ENCODE measurements around the gene SDC4. TPM values are rescaled to one million over a fixed set of nuclear protein-coding genes. Genes with fewer than 3 reads are reported as not detected.
"Not testable (repeated sequence)": the region's sequence is repeated elsewhere in the genome, so short reads cannot be mapped to it uniquely, and the experiment has no call there.

Gene SDC4
- polyA plus RNA-seq, 4 donors: 152 to 172 (median 165) TPM

GRCh38 chr20:45365444-45365970 is 17.3 kb upstream of the SDC4 start:
- no peak for DNase-seq (ENCODE audit: low read depth in 4 of 4, low spot score in 2 of 4)

GRCh38 chr20:45363611-45364492 is 15.6 kb upstream of the SDC4 start:
- DNase-seq (ENCODE audit: low read depth in 4 of 4, low spot score in 2 of 4): no peak

GRCh38 chr20:45362804-45363610 is 14.8 kb upstream of the SDC4 start, which contains the start of gene SYS1:
Gene SYS1, plus strand, starts transcription at chr20:45363156. Its CDS starts 376 bp downstream, at chr20:45363532.
- peak; percentile 97 to 99 (median 99) for DNase-seq (ENCODE audit: low read depth in 4 of 4, low spot score in 2 of 4)

- DNase-seq (ENCODE audit: low read depth in 4 of 4, low spot score in 2 of 4): no peak
These were observed 13.6 kb upstream of the SDC4 start for GRCh38 chr20:45361793-45362192.

GRCh38 chr20:45359406-45360148 is 11.4 kb upstream of the SDC4 start:
- DNase-seq (ENCODE audit: low read depth in 4 of 4, low spot score in 2 of 4): no peak

GRCh38 chr20:45359069-45359405 is 10.8 kb upstream of the SDC4 start:
- no peak for DNase-seq (ENCODE audit: low read depth in 4 of 4, low spot score in 2 of 4)

GRCh38 chr20:45358282-45359068 is 10.3 kb upstream of the SDC4 start:
- DNase-seq (ENCODE audit: low read depth in 4 of 4, low spot score in 2 of 4): no peak

- no peak for DNase-seq (ENCODE audit: low read depth in 4 of 4, low spot score in 2 of 4)
These were observed 7.2 kb upstream of the SDC4 start for GRCh38 chr20:45355209-45356084.

GRCh38 chr20:45354423-45355208 is 6.4 kb upstream of the SDC4 start:
- DNase-seq (ENCODE audit: low read depth in 4 of 4, low spot score in 2 of 4): no peak

GRCh38 chr20:45353746-45354145 is 5.5 kb upstream of the SDC4 start:
- no peak for DNase-seq (ENCODE audit: low read depth in 4 of 4, low spot score in 2 of 4)

- no peak for DNase-seq (ENCODE audit: low read depth in 4 of 4, low spot score in 2 of 4)
These were observed 4.5 kb upstream of the SDC4 start for GRCh38 chr20:45352729-45353128.

- DNase-seq (ENCODE audit: low read depth in 4 of 4, low spot score in 2 of 4): not testable (repeated sequence)
These were observed 2.6 kb upstream of the SDC4 start for GRCh38 chr20:45350795-45351194.

GRCh38 chr20:45350217-45350616 is 2.0 kb upstream of the SDC4 start:
- no peak for DNase-seq (ENCODE audit: low read depth in 4 of 4, low spot score in 2 of 4)

- no peak for DNase-seq (ENCODE audit: low read depth in 4 of 4, low spot score in 2 of 4)
These were observed 808 bp downstream of the SDC4 start for GRCh38 chr20:45347297-45347935.

- DNase-seq (ENCODE audit: low read depth in 4 of 4, low spot score in 2 of 4): no peak
These were observed 1.4 kb downstream of the SDC4 start for GRCh38 chr20:45346851-45347250.

GRCh38 chr20:45346291-45346718 is 1.9 kb downstream of the SDC4 start:
- DNase-seq (ENCODE audit: low read depth in 4 of 4, low spot score in 2 of 4): no peak

- no peak for DNase-seq (ENCODE audit: low read depth in 4 of 4, low spot score in 2 of 4)
These were observed 2.9 kb downstream of the SDC4 start for GRCh38 chr20:45345104-45345936.

Measured in left renal cortex interstitium (tissue), 4 donors.